HCT116 (cell line): ENCODE measurements around the gene DNASE2B. TPM values are rescaled to one million over a fixed set of nuclear protein-coding genes. Genes with fewer than 3 reads are reported as not detected.

Source experiments
- ATAC-seq: fragments of 200-7000 bp; cut with Tn5 transposase; 2 replicates; pipeline ENCODE4 v1.9.1; 2020; ENCODE audit warnings: mild to moderate bottlenecking, moderate library complexity
- Bru-seq: library from RNA; stranded (reverse); fragments of 400-500 nt; gene quantifications from one replicate; lab custom pipeline; 2021; lab: Mats Ljungman, UMichigan
- BruChase-seq, 2 experiments: library from RNA; stranded (reverse); fragments of 400-500 nt; gene quantifications; one replicate each; lab custom pipeline; 2021; lab: Mats Ljungman, UMichigan
- BruUV-seq: library from RNA; stranded (reverse); fragments of 400-500 nt; replicated peaks from 2 replicates; lab custom pipeline; 2021; lab: Mats Ljungman, UMichigan
- CTCF ChIA-PET: fragments of 300-600 bp; sonication (Branson Sonifier 250); formaldehyde crosslinking; loops from one replicate; lab custom pipeline; 2021; ENCODE audit warnings: antibody characterized with exemption; lab: Charles Lee
- POLR2A ChIA-PET: fragments of 300-600, 350-600 bp; sonication (Branson Sonifier 250); formaldehyde crosslinking; loops from one replicate; lab custom pipeline; 2021; ENCODE audit warnings: antibody characterized with exemption; lab: Charles Lee
- RAD21 ChIA-PET, 2 experiments: fragments of 300-600 bp; sonication (Branson Sonifier 250); formaldehyde crosslinking; loops; one replicate each; lab custom pipeline; 2023; ENCODE audit warnings: low total read pairs in 2 of 2; ENCODE audit not compliant: uncharacterized antibody in 2 of 2, unreplicated experiment in 2 of 2, low non-redundant PET in 1 of 2; lab: Charles Lee
- DNase-seq: peaks from one replicate; pipeline ENCODE4 v3.0.0-alpha.2; 2010; ENCODE audit warnings: low read depth, low spot score
- H2AFZ ChIP-seq: fragments of 200-600 bp; shearing (Covaris generic), sonication (generic); 2 replicates; pipeline ENCODE4 v1.6.1; 2017; ENCODE audit warnings: low read depth, mixed run types, mixed read lengths, antibody characterized with exemption, low read length; ENCODE audit not compliant: poor library complexity, severe bottlenecking
- H3K27ac ChIP-seq: 2 replicates; pipeline ENCODE4 v1.5.1; 2012; ENCODE audit warnings: low read depth, low read length
- H3K27me3 ChIP-seq: fragments of 200-600 bp; sonication (generic); 2 replicates; pipeline ENCODE4 v1.6.1; 2016; ENCODE audit warnings: mixed run types, low read length, mixed read lengths; ENCODE audit not compliant: insufficient read depth
- H3K36me3 ChIP-seq, 2 experiments: fragments of 200-500 bp in 1 of 2; fragments of 200-600 bp in 1 of 2; sonication (Bioruptor generic) in 1 of 2; sonication (generic) in 1 of 2; 2 replicates each; pipeline versions ENCODE4 v1.5.1 to v1.6.1; 2014 to 2016; ENCODE audit warnings: low read length in 2 of 2, inconsistent platforms in 1 of 2, mixed read lengths in 1 of 2, mixed run types in 1 of 2; ENCODE audit not compliant: insufficient read depth in 2 of 2, control insufficient read depth in 1 of 2
- H3K4me1 ChIP-seq, 2 experiments: fragments of 200-600 bp in 1 of 2; sonication (generic) in 1 of 2; 2 replicates each; pipeline versions ENCODE4 v1.5.1 to v1.6.1; 2012 to 2017; ENCODE audit warnings: low read length in 2 of 2, inconsistent platforms in 1 of 2, mild to moderate bottlenecking in 1 of 2, mixed read lengths in 1 of 2, mixed run types in 1 of 2, moderate library complexity in 1 of 2; ENCODE audit not compliant: insufficient read depth in 2 of 2, control insufficient read depth in 1 of 2
- H3K4me2 ChIP-seq: fragments of 200-600 bp; sonication (generic); 2 replicates; pipeline ENCODE4 v1.6.1; 2017; ENCODE audit warnings: mixed run types, low read length, mixed read lengths
- H3K4me3 ChIP-seq, 2 experiments: fragments of 200-600 bp in 1 of 2; sonication (generic) in 1 of 2; replicated peaks in 1 of 2; 2 replicates each; pipeline ENCODE4 v1.5.1; 2011 to 2016; ENCODE audit warnings: low read length in 2 of 2, control low read depth in 1 of 2, low read depth in 1 of 2, mild to moderate bottlenecking in 1 of 2, mixed read lengths in 1 of 2, mixed run types in 1 of 2
- H3K79me2 ChIP-seq: fragments of 200-600 bp; sonication (generic); 2 replicates; pipeline ENCODE4 v1.6.1; 2017; ENCODE audit warnings: mild to moderate bottlenecking, mixed run types, low read length, moderate library complexity, mixed read lengths; ENCODE audit not compliant: insufficient read depth
- H3K9ac ChIP-seq: fragments of 200-600 bp; sonication (generic); 2 replicates; pipeline ENCODE4 v1.6.1; 2016; ENCODE audit warnings: low read length, mixed read lengths
- H3K9me2 ChIP-seq: fragments of 200-600 bp; sonication (generic), shearing (Covaris generic); 2 replicates; pipeline ENCODE4 v1.6.1; 2017; ENCODE audit warnings: mixed run types, mild to moderate bottlenecking, moderate library complexity; ENCODE audit not compliant: insufficient read depth
- H3K9me3 ChIP-seq, 2 experiments: fragments of 200-500 bp in 1 of 2; fragments of 200-600 bp in 1 of 2; sonication (Bioruptor generic) in 1 of 2; sonication (generic) in 1 of 2; 2 replicates each; pipeline ENCODE4 v1.6.1; 2014 to 2017; ENCODE audit warnings: low read length in 2 of 2, mixed read lengths in 2 of 2, inconsistent platforms in 1 of 2, low read depth in 1 of 2, mild to moderate bottlenecking in 1 of 2, mixed run types in 1 of 2, moderate library complexity in 1 of 2; ENCODE audit not compliant: control insufficient read depth in 1 of 2, insufficient read depth in 1 of 2
- H4K20me1 ChIP-seq: fragments of 200-600 bp; sonication (generic), shearing (Covaris generic); 2 replicates; pipeline ENCODE4 v1.6.1; 2017; ENCODE audit warnings: mixed run types, mild to moderate bottlenecking, moderate library complexity; ENCODE audit not compliant: insufficient read depth
- EZH2phosphoT487 ChIP-seq: fragments of 200-600 bp; IDR thresholded peaks from 2 replicates; pipeline ENCODE4 v1.6.1; 2018; ENCODE audit warnings: antibody characterized with exemption, borderline replicate concordance
- FOSL1 ChIP-seq: IDR thresholded peaks from 2 replicates; pipeline ENCODE4 v1.6.1; 2012; ENCODE audit warnings: low read depth
- POLR2A ChIP-seq: IDR thresholded peaks from 2 replicates; pipeline ENCODE4 v1.7.0; 2011; ENCODE audit warnings: borderline replicate concordance; ENCODE audit not compliant: insufficient read depth, insufficient read length; ENCODE audit errors: extremely low read depth
- SP1 ChIP-seq: IDR thresholded peaks from 2 replicates; pipeline ENCODE4 v1.6.1; 2012; ENCODE audit warnings: low read depth
- YY1 ChIP-seq: IDR thresholded peaks from 2 replicates; pipeline ENCODE4 v1.6.1; 2011; ENCODE audit warnings: low read length, low read depth, moderate library complexity, mild to moderate bottlenecking; ENCODE audit not compliant: insufficient replicate concordance; ENCODE audit errors: extremely low read depth
- ZFX ChIP-seq: fragments of 450-650 bp; IDR thresholded peaks from 2 replicates; pipeline ENCODE4 v1.6.1; 2017
- ZNF274 ChIP-seq: fragments of 200-500 bp; sonication (Bioruptor generic); IDR thresholded peaks from 2 replicates; pipeline ENCODE4 v1.6.1; 2014; ENCODE audit warnings: mild to moderate bottlenecking, low read depth, low read length, inconsistent platforms
- intact Hi-C: fragments of 100-400 bp; cut with micrococcal nuclease; formaldehyde crosslinking; loops from 2 replicates; pipeline ENCODE4 v1.10.0; 2022
- long read RNA-seq: library from polyadenylated mRNA; unstranded; transcript quantifications from one replicate; pipeline ENCODE4 v2.0.0, GENCODE V29; 2021; ENCODE audit not compliant: unreplicated experiment
- polyA plus RNA-seq: library from polyadenylated mRNA; unstranded; fragments of >200 nt; gene quantifications from 2 replicates; pipeline ENCODE4 v1.2.1, GENCODE V29; 2012; ENCODE audit warnings: missing spikeins
- total RNA-seq: library from RNA; stranded (reverse); gene quantifications from one replicate; pipeline ENCODE4 v1.2.1, GENCODE V29; 2021; ENCODE audit not compliant: unreplicated experiment
- TF ChIP-seq, protein P1 (sequence below): IDR thresholded peaks from 2 replicates; pipeline ENCODE4 v1.6.1; 2012
- TF ChIP-seq, protein P2 (sequence below): IDR thresholded peaks from 2 replicates; pipeline ENCODE4 v1.6.1; 2011; ENCODE audit warnings: mild to moderate bottlenecking, low read length, moderate library complexity; ENCODE audit not compliant: insufficient replicate concordance; ENCODE audit errors: extremely low read depth

DNASE2B gene
- total RNA-seq: 0.42 TPM
- 0.22 and 0.48 TPM in 2 replicates for polyA plus RNA-seq
- Bru-seq, nascent RNA: percentile 25 among the genes with signal in this experiment
- BruChase-seq, experiment 1, labeled RNA remaining after a 6-hour chase: percentile 22 among the genes with signal in this experiment
- percentile 35 among the genes with signal in this experiment for BruChase-seq, experiment 2, labeled RNA remaining after a 2-hour chase
- long read RNA-seq: 0 reads

GRCh38 chr1:84398175-84399155 is at the start of gene DNASE2B:
Gene DNASE2B, plus strand, starts transcription at chr1:84398484. Its CDS starts 81 bp downstream, at chr1:84398565.
- RAD21 ChIA-PET: no interaction called here
- Histone ChIP-seq H3K27ac (no peak within 1 kb of the TSS), H3K9ac (no peak within 1 kb of the TSS), H2AFZ (no peak within 1 kb of the TSS), H3K9me2 (no peaks in the 10 kb centered on the region), H3K4me1 (peaks cover 4 to 10% of the 10 kb centered on the region in 2 experiments; a peak in 3 of 4 replicates), H3K4me2 (no peak within 1 kb of the TSS), H3K36me3 (no peaks in the 10 kb centered on the region), H3K4me3 (no peak within 1 kb of the TSS), H3K27me3 (no peaks in the 10 kb centered on the region), H4K20me1 (no peaks in the 10 kb centered on the region), H3K9me3 (no peaks in the 10 kb centered on the region)
- intact Hi-C loops: no loop called here
- CTCF ChIA-PET: interaction anchor here (0.6 kb wide), 1 partner anchor 10 kb away, joined by 3 read pairs; no protein-coding TSS in a partner anchor
- no TSS peak for BruUV-seq
- ATAC-seq (no peak), DNase-seq (no peak)
- POLR2A ChIA-PET: no interaction called here
- TF ChIP-seq YY1 (no peak), FOSL1 (no peak), EZH2phosphoT487 (no peak), SP1 (no peak), ZNF274 (no peak), ZFX (no peak), POLR2A (no peak)
- TF ChIP-seq, protein P1, sequence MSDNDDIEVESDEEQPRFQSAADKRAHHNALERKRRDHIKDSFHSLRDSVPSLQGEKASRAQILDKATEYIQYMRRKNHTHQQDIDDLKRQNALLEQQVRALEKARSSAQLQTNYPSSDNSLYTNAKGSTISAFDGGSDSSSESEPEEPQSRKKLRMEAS: no peak
- TF ChIP-seq, protein P2, sequence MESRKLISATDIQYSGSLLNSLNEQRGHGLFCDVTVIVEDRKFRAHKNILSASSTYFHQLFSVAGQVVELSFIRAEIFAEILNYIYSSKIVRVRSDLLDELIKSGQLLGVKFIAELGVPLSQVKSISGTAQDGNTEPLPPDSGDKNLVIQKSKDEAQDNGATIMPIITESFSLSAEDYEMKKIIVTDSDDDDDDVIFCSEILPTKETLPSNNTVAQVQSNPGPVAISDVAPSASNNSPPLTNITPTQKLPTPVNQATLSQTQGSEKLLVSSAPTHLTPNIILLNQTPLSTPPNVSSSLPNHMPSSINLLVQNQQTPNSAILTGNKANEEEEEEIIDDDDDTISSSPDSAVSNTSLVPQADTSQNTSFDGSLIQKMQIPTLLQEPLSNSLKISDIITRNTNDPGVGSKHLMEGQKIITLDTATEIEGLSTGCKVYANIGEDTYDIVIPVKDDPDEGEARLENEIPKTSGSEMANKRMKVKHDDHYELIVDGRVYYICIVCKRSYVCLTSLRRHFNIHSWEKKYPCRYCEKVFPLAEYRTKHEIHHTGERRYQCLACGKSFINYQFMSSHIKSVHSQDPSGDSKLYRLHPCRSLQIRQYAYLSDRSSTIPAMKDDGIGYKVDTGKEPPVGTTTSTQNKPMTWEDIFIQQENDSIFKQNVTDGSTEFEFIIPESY: no peak
- TF ChIP-seq, all 23 proteins: peak for 0
- no peaks in the 10 kb centered on the region for H3K79me2 ChIP-seq
